Measurements from ENCODE around the gene TARDBP.
"Not testable (repeated sequence)": the region's sequence is repeated elsewhere in the genome, so short reads cannot be mapped to it uniquely, and the experiment has no call there.

The TARDBP gene

GRCh38 chr1:10989920-10990516, 22.4 kb upstream of the TARDBP start:
- not testable (repeated sequence) for H3K4me3 ChIP-seq (ENCODE audit: low read length); DNase-seq (ENCODE audit: low read depth, low spot score)

- no peak overlapping the region for H3K4me3 ChIP-seq (ENCODE audit: low read length)
Measured at GRCh38 chr1:10990828-10991227, 21.6 kb upstream of the TARDBP start.

GRCh38 chr1:10992004-10992403, 20.4 kb upstream of the TARDBP start:
- not testable (repeated sequence) for H3K4me3 ChIP-seq (ENCODE audit: low read length); DNase-seq (ENCODE audit: low read depth, low spot score)

More at GRCh38 chr1:10990828-10991227, 21.6 kb upstream of the TARDBP start:
- no peak for DNase-seq (ENCODE audit: low read depth, low spot score)

GRCh38 chr1:10992864-10993263, 19.6 kb upstream of the TARDBP start:
- no peak overlapping the region for H3K4me3 ChIP-seq (ENCODE audit: low read length)
- DNase-seq (ENCODE audit: low read depth, low spot score), result no peak

- DNase-seq (ENCODE audit: low read depth, low spot score), result no peak
- no peak overlapping the region for H3K4me3 ChIP-seq (ENCODE audit: low read length)
Measured at GRCh38 chr1:10996100-10996499, 16.4 kb upstream of the TARDBP start.

GRCh38 chr1:11000526-11000925, 11.9 kb upstream of the TARDBP start:
- H3K4me3 ChIP-seq (ENCODE audit: low read length), result no peak overlapping the region
- DNase-seq (ENCODE audit: low read depth, low spot score), result no peak

- peak overlapping the region; percentile 94 for H3K4me3 ChIP-seq (ENCODE audit: low read length)
- DNase-seq (ENCODE audit: low read depth, low spot score), result no peak
Measured at GRCh38 chr1:11013160-11013531, 692 bp downstream of the TARDBP start.

- not testable (repeated sequence) for DNase-seq (ENCODE audit: low read depth, low spot score); H3K4me3 ChIP-seq (ENCODE audit: low read length)
Measured at GRCh38 chr1:11019358-11019757, 6.9 kb downstream of the TARDBP start.

GRCh38 chr1:11019971-11020370, 7.5 kb downstream of the TARDBP start:
- no peak for DNase-seq (ENCODE audit: low read depth, low spot score)
- no peak overlapping the region for H3K4me3 ChIP-seq (ENCODE audit: low read length)

- H3K4me3 ChIP-seq (ENCODE audit: low read length), result no peak overlapping the region
- no peak for DNase-seq (ENCODE audit: low read depth, low spot score)
Measured at GRCh38 chr1:11023201-11023600, 10.7 kb downstream of the TARDBP start.

GRCh38 chr1:11024154-11024873, 11.9 kb downstream of the TARDBP start:
- H3K4me3 ChIP-seq (ENCODE audit: low read length), result no peak overlapping the region
- DNase-seq (ENCODE audit: low read depth, low spot score), result no peak

- no peak overlapping the region for H3K4me3 ChIP-seq (ENCODE audit: low read length)
- DNase-seq (ENCODE audit: low read depth, low spot score), result no peak
Measured at GRCh38 chr1:11024874-11025203, 12.4 kb downstream of the TARDBP start.

- no peak for DNase-seq (ENCODE audit: low read depth, low spot score)
- H3K4me3 ChIP-seq (ENCODE audit: low read length), result no peak overlapping the region
Measured at GRCh38 chr1:11025618-11026017, 13.2 kb downstream of the TARDBP start.

GRCh38 chr1:11026052-11026451, 13.6 kb downstream of the TARDBP start:
- H3K4me3 ChIP-seq (ENCODE audit: low read length), result no peak overlapping the region

GRCh38 chr1:11026903-11027302, 14.4 kb downstream of the TARDBP start:
- no peak overlapping the region for H3K4me3 ChIP-seq (ENCODE audit: low read length)
- no peak for DNase-seq (ENCODE audit: low read depth, low spot score)

More at GRCh38 chr1:11026052-11026451, 13.6 kb downstream of the TARDBP start:
- no peak for DNase-seq (ENCODE audit: low read depth, low spot score)

GRCh38 chr1:11027316-11027715, 14.9 kb downstream of the TARDBP start:
- DNase-seq (ENCODE audit: low read depth, low spot score), result no peak
- no peak overlapping the region for H3K4me3 ChIP-seq (ENCODE audit: low read length)

GRCh38 chr1:11028018-11028417, 15.6 kb downstream of the TARDBP start:
- H3K4me3 ChIP-seq (ENCODE audit: low read length), result no peak overlapping the region
- no peak for DNase-seq (ENCODE audit: low read depth, low spot score)

- no peak for DNase-seq (ENCODE audit: low read depth, low spot score)
- no peak overlapping the region for H3K4me3 ChIP-seq (ENCODE audit: low read length)
Measured at GRCh38 chr1:11030865-11031264, 18.4 kb downstream of the TARDBP start.

- H3K4me3 ChIP-seq (ENCODE audit: low read length), result no peak overlapping the region
- DNase-seq (ENCODE audit: low read depth, low spot score), result no peak
Measured at GRCh38 chr1:11031624-11032262, 19.3 kb downstream of the TARDBP start.

GRCh38 chr1:11037019-11037739, 24.7 kb downstream of the TARDBP start:
- H3K4me3 ChIP-seq (ENCODE audit: low read length); DNase-seq (ENCODE audit: low read depth, low spot score): not testable (repeated sequence)
